ENCODE measurements around the gene VDAC2.
A peak's percentile ranks its signal among the peaks of the same experiment; 100 is the strongest.

VDAC2 gene

GRCh38 chr10:75210282-75211006 lies at the start of gene VDAC2 (continued):
- TF ChIP-seq PRDM4 (tag by site-specific recombination; IDR thresholded peaks at IDR 0.05) (peak; percentile 10), HIC1 (tag by site-specific recombination; IDR thresholded peaks at IDR 0.05) (no peak), GLIS2 (tag by site-specific recombination; IDR thresholded peaks at IDR 0.05) (peak; percentile 81), ZNF513 (tag by site-specific recombination; IDR thresholded peaks at IDR 0.05) (no peak), ZBTB6 (tag by site-specific recombination; IDR thresholded peaks at IDR 0.05) (peak; percentile 34; the same call in 1 of the 2 replicates), ZSCAN5A (tag by site-specific recombination; IDR thresholded peaks at IDR 0.05) (peak; percentile 24; the same call in 1 of the 2 replicates), ZNF621 (tag by site-specific recombination; IDR thresholded peaks at IDR 0.05) (no peak), ZNF692 (tag by site-specific recombination; IDR thresholded peaks at IDR 0.05) (peak; percentile 88), ZNF48 (tag by site-specific recombination; IDR thresholded peaks at IDR 0.05) (no peak), ZNF830 (tag by site-specific recombination; IDR thresholded peaks at IDR 0.05; ENCODE audit: low read depth) (no peak), ZNF214 (tag by site-specific recombination; IDR thresholded peaks at IDR 0.05; ENCODE audit: borderline replicate concordance) (no peak), ZIC2 (tag by site-specific recombination; IDR thresholded peaks at IDR 0.05) (peak; percentile 54; the same call in 1 of the 2 replicates), ZNF843 (tag by site-specific recombination; IDR thresholded peaks at IDR 0.05) (peak; percentile 76; the same call in 1 of the 2 replicates), ZNF23 (tag by site-specific recombination; IDR thresholded peaks at IDR 0.05; ENCODE audit: borderline replicate concordance) (no peak), ZNF664 (tag by site-specific recombination; IDR thresholded peaks at IDR 0.05) (no peak), MYNN (tag by site-specific recombination; IDR thresholded peaks at IDR 0.05; ENCODE audit: borderline replicate concordance) (no peak), ZSCAN30 (tag by site-specific recombination; IDR thresholded peaks at IDR 0.05) (peak; percentile 73; the same call in 1 of the 2 replicates), KLF16 (tag by site-specific recombination; IDR thresholded peaks at IDR 0.05) (peak; percentile 98), ZNF324 (tag by site-specific recombination; IDR thresholded peaks at IDR 0.05) (peak; percentile 96), ZNF596 (tag by site-specific recombination; IDR thresholded peaks at IDR 0.05) (0 out of 2 replicates have a peak, but pooled peaks have one; percentile 11), ZNF670 (tag by site-specific recombination; IDR thresholded peaks at IDR 0.05; ENCODE audit: low read depth) (no peak), ZNF423 (tag by site-specific recombination; IDR thresholded peaks at IDR 0.05) (no peak), ZNF510 (tag by site-specific recombination; IDR thresholded peaks at IDR 0.05; ENCODE audit: insufficient replicate concordance) (no peak), ZNF394 (tag by site-specific recombination; IDR thresholded peaks at IDR 0.05; ENCODE audit: borderline replicate concordance) (peak; percentile 82), KLF10 (tag by site-specific recombination; IDR thresholded peaks at IDR 0.05) (peak; percentile 86), ZNF239 (tag by site-specific recombination; IDR thresholded peaks at IDR 0.05) (0 out of 2 replicates have a peak, but pooled peaks have one; percentile 20), ZNF629 (tag by site-specific recombination; IDR thresholded peaks at IDR 0.05) (peak; percentile 78), RBAK (tag by site-specific recombination; IDR thresholded peaks at IDR 0.05) (no peak)
